Fibroblast of lung (primary cell): Measurements from ENCODE around the gene ZKSCAN3.

Experiments used
- EZH2 ChIP-seq: IDR thresholded peaks from 2 replicates; pipeline ENCODE4 v1.5.1; 2012; ENCODE audit warnings: low read length, control low read depth, mild to moderate bottlenecking; ENCODE audit errors: missing control alignments
- TF ChIP-seq, protein P1 (sequence below), 2 donors: IDR thresholded peaks in 1 of 2; conservative IDR thresholded peaks in 1 of 2; 1 replicate in 1 of 2; 2 replicates in 1 of 2; pipeline ENCODE4 v1.5.1; 2011 to 2012; ENCODE audit warnings: low read length in 2 of 2, control low read depth in 1 of 2, inconsistent platforms in 1 of 2, low read depth in 1 of 2, mild to moderate bottlenecking in 1 of 2

- no peak for TF ChIP-seq EZH2
- TF ChIP-seq, protein P1, sequence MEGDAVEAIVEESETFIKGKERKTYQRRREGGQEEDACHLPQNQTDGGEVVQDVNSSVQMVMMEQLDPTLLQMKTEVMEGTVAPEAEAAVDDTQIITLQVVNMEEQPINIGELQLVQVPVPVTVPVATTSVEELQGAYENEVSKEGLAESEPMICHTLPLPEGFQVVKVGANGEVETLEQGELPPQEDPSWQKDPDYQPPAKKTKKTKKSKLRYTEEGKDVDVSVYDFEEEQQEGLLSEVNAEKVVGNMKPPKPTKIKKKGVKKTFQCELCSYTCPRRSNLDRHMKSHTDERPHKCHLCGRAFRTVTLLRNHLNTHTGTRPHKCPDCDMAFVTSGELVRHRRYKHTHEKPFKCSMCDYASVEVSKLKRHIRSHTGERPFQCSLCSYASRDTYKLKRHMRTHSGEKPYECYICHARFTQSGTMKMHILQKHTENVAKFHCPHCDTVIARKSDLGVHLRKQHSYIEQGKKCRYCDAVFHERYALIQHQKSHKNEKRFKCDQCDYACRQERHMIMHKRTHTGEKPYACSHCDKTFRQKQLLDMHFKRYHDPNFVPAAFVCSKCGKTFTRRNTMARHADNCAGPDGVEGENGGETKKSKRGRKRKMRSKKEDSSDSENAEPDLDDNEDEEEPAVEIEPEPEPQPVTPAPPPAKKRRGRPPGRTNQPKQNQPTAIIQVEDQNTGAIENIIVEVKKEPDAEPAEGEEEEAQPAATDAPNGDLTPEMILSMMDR (conservative IDR thresholded peaks at IDR 0.05 in 1 of 2, IDR thresholded peaks at IDR 0.05 in 1 of 2; ENCODE audit: low read depth in 1 of 2, low read length in 2 of 2), result no peak
These were observed 63.9 kb downstream of the ZKSCAN3 start for GRCh38 chr6:28413681-28414080.
